Loucy (cell line): Measurements from ENCODE around the gene TAF11L11.
"Not testable (repeated sequence)": the region's sequence is repeated elsewhere in the genome, so short reads cannot be mapped to it uniquely, and the experiment has no call there.

Experiments used
- H2AFZ ChIP-seq: fragments of 200-600 bp; sonication (generic); 2 replicates; pipeline ENCODE4 v1.6.0; 2016; ENCODE audit warnings: antibody characterized with exemption, mild to moderate bottlenecking, low read length, moderate library complexity
- H3F3A ChIP-seq: fragments of 200-600 bp; 2 replicates; pipeline ENCODE4 v1.6.0; 2016; ENCODE audit warnings: antibody characterized with exemption, low read depth, mild to moderate bottlenecking
- H3K27me3 ChIP-seq: fragments of 200-600 bp; sonication (generic); 2 replicates; pipeline ENCODE4 v1.6.1; 2014; ENCODE audit warnings: low read length, mild to moderate bottlenecking; ENCODE audit not compliant: insufficient read depth, poor library complexity, severe bottlenecking
- H3K36me3 ChIP-seq: fragments of 200-600 bp; sonication (generic); 2 replicates; pipeline ENCODE4 v1.6.1; 2016; ENCODE audit warnings: low read length; ENCODE audit not compliant: insufficient read depth
- H3K4me1 ChIP-seq: fragments of 200-600 bp; sonication (generic); 2 replicates; pipeline ENCODE4 v1.5.1; 2014; ENCODE audit warnings: low read length, mild to moderate bottlenecking; ENCODE audit not compliant: insufficient read depth, poor library complexity, severe bottlenecking
- H3K4me2 ChIP-seq: fragments of 200-600 bp; sonication (generic); 2 replicates; pipeline ENCODE4 v1.6.0; 2014; ENCODE audit warnings: antibody characterized with exemption, low read length, low read depth, mild to moderate bottlenecking; ENCODE audit not compliant: poor library complexity, severe bottlenecking
- H3K4me3 ChIP-seq: fragments of 200-600 bp; sonication (generic); 2 replicates; pipeline ENCODE4 v1.5.1; 2014; ENCODE audit warnings: low read length, mild to moderate bottlenecking, mixed read lengths; ENCODE audit not compliant: poor library complexity, severe bottlenecking
- H3K79me2 ChIP-seq: fragments of 200-600 bp; sonication (generic); 2 replicates; pipeline ENCODE4 v1.6.1; 2014; ENCODE audit warnings: low read length; ENCODE audit not compliant: insufficient read depth
- H3K9ac ChIP-seq: fragments of 200-600 bp; sonication (generic); 2 replicates; pipeline ENCODE4 v1.6.0; 2014; ENCODE audit warnings: mild to moderate bottlenecking, low read depth, low read length, moderate library complexity; ENCODE audit not compliant: poor library complexity, severe bottlenecking
- H3K9me2 ChIP-seq: fragments of 200-600 bp; sonication (generic); replicated peaks from 2 replicates; pipeline ENCODE4 v1.6.1; 2016; ENCODE audit warnings: low read depth, low read length, mixed read lengths
- H3K9me3 ChIP-seq: fragments of 200-600 bp; sonication (generic); 2 replicates; pipeline ENCODE4 v1.6.1; 2014; ENCODE audit warnings: mild to moderate bottlenecking, antibody characterized with exemption, low read length, low read depth; ENCODE audit not compliant: insufficient read depth
- H4K20me1 ChIP-seq: fragments of 200-600 bp; sonication (generic); 2 replicates; pipeline ENCODE4 v1.6.0; 2014; ENCODE audit warnings: antibody characterized with exemption, low read length, mild to moderate bottlenecking; ENCODE audit not compliant: insufficient read depth, poor library complexity, severe bottlenecking
- CTCF ChIP-seq: fragments of 200-600 bp; sonication (generic); conservative IDR thresholded peaks from 2 replicates; pipeline ENCODE4 v1.5.1; 2014; ENCODE audit warnings: mild to moderate bottlenecking, antibody characterized with exemption, low read length
- EZH2phosphoT487 ChIP-seq: fragments of 200-600 bp; IDR thresholded peaks from 2 replicates; pipeline ENCODE4 v1.6.1; 2018; ENCODE audit warnings: antibody characterized with exemption, mild to moderate bottlenecking, moderate library complexity, borderline replicate concordance

Gene TAF11L11

GRCh38 chr5:17604951-17605350 is 968 bp downstream of the TAF11L11 start:
- Histone ChIP-seq H3K9me3 (no peaks in the 10 kb centered on the region), H3K9ac (no peak overlapping the region), H3K4me2 (no peak overlapping the region), H4K20me1 (no peaks in the 10 kb centered on the region), H3K9me2 (no peaks in the 10 kb centered on the region), H3F3A (no peaks in the 10 kb centered on the region), H3K36me3 (no peaks in the 10 kb centered on the region), H3K27me3 (no peaks in the 10 kb centered on the region), H3K79me2 (no peaks in the 10 kb centered on the region), H3K4me1 (no peaks in the 10 kb centered on the region), H2AFZ (no peak overlapping the region), H3K4me3 (no peak overlapping the region)
- TF ChIP-seq CTCF (no peak), EZH2phosphoT487 (no peak)

- H3F3A ChIP-seq, H3K9ac ChIP-seq, H3K9me2 ChIP-seq, H3K4me2 ChIP-seq, H3K27me3 ChIP-seq, H4K20me1 ChIP-seq, H3K4me3 ChIP-seq, H2AFZ ChIP-seq, H3K79me2 ChIP-seq, H3K4me1 ChIP-seq, H3K9me3 ChIP-seq, H3K36me3 ChIP-seq: not testable (repeated sequence)
Measured at GRCh38 chr5:17607461-17607860, 3.5 kb downstream of the TAF11L11 start.

- not testable (repeated sequence) for H3K4me3 ChIP-seq, H3K9ac ChIP-seq, H3K9me2 ChIP-seq, H3K9me3 ChIP-seq, H4K20me1 ChIP-seq, H3K79me2 ChIP-seq, H3K4me2 ChIP-seq, H3K36me3 ChIP-seq, H3F3A ChIP-seq, H3K4me1 ChIP-seq, H2AFZ ChIP-seq, H3K27me3 ChIP-seq
Measured at GRCh38 chr5:17610092-17610491, 6.1 kb downstream of the TAF11L11 start, which contains the start of gene TAF11L12. TAF11L12 (plus strand) TSS chr5:17610392.

GRCh38 chr5:17614872-17615605 is 11.1 kb downstream of the TAF11L11 start:
- Histone ChIP-seq H3K9ac (no peak overlapping the region), H3K9me3 (no peaks in the 10 kb centered on the region), H3K27me3 (no peaks in the 10 kb centered on the region), H4K20me1 (no peaks in the 10 kb centered on the region), H3K4me3 (no peak overlapping the region), H3K9me2 (no peaks in the 10 kb centered on the region), H3K4me1 (no peaks in the 10 kb centered on the region), H3K4me2 (no peak overlapping the region), H2AFZ (no peak overlapping the region), H3K79me2 (no peaks in the 10 kb centered on the region), H3F3A (no peaks in the 10 kb centered on the region), H3K36me3 (no peaks in the 10 kb centered on the region)
- TF ChIP-seq EZH2phosphoT487 = no peak
- no peak for TF ChIP-seq CTCF
